ENCODE data around the gene VSTM2A.

DNA sequence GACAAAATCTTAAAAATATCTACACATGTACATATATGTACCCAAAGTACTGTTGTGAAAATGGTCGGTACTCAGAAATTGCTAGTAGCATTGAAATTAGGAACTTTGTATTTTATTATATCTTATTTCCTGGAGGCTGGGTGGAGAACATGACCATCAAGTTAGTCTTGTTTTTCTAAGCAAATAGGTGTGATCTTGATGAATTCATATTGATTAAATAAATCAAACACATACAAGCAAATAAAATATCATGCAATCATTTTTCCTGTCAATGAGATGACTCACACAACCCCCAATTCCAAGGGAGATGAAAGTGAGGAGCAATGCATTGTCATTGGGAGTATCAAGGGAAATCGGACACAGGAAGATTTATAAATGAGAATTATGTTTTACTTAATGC is 18.0 kb downstream of the VSTM2A start:
- TF ChIP-seq, protein P1, sequence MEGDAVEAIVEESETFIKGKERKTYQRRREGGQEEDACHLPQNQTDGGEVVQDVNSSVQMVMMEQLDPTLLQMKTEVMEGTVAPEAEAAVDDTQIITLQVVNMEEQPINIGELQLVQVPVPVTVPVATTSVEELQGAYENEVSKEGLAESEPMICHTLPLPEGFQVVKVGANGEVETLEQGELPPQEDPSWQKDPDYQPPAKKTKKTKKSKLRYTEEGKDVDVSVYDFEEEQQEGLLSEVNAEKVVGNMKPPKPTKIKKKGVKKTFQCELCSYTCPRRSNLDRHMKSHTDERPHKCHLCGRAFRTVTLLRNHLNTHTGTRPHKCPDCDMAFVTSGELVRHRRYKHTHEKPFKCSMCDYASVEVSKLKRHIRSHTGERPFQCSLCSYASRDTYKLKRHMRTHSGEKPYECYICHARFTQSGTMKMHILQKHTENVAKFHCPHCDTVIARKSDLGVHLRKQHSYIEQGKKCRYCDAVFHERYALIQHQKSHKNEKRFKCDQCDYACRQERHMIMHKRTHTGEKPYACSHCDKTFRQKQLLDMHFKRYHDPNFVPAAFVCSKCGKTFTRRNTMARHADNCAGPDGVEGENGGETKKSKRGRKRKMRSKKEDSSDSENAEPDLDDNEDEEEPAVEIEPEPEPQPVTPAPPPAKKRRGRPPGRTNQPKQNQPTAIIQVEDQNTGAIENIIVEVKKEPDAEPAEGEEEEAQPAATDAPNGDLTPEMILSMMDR (conservative IDR thresholded peaks at IDR 0.05; ENCODE audit: low read length), result no peak
- no peak for TF ChIP-seq EZH2phosphoT487 (IDR thresholded peaks at IDR 0.05; ENCODE audit: borderline replicate concordance)

Measured in Loucy (cell line).